RWPE2 (cell line): ENCODE data around the gene PPP1R18.
"Not testable (repeated sequence)": the region's sequence is repeated elsewhere in the genome, so short reads cannot be mapped to it uniquely, and the experiment has no call there.

Source experiments
- ATAC-seq: fragments of 200-7000 bp; cut with Tn5 transposase; 3 replicates; pipeline ENCODE4 v1.9.1; 2021; ENCODE audit warnings: low read depth
- DNase-seq: peaks from one replicate; pipeline ENCODE4 v3.0.0-alpha.2; 2020; ENCODE audit warnings: low spot score
- H3K27ac ChIP-seq: fragments of 450-650 bp; 2 replicates; pipeline ENCODE4 v1.5.1; 2017; ENCODE audit warnings: mild to moderate bottlenecking; ENCODE audit not compliant: poor library complexity, severe bottlenecking
- H3K27me3 ChIP-seq: fragments of 250-450 bp; sonication (Bioruptor Pico); 2 replicates; pipeline ENCODE4 v1.5.1; 2021; ENCODE audit warnings: mild to moderate bottlenecking, moderate library complexity; ENCODE audit not compliant: insufficient read depth, poor library complexity, severe bottlenecking
- H3K36me3 ChIP-seq: fragments of 250-450 bp; sonication (Bioruptor Pico); 2 replicates; pipeline ENCODE4 v1.5.1; 2020; ENCODE audit warnings: low read depth, mild to moderate bottlenecking, moderate library complexity
- H3K4me1 ChIP-seq: fragments of 250-450 bp; sonication (Bioruptor Pico); 2 replicates; pipeline ENCODE4 v1.5.1; 2021; ENCODE audit warnings: mild to moderate bottlenecking, moderate library complexity; ENCODE audit not compliant: insufficient read depth, poor library complexity, severe bottlenecking
- H3K4me3 ChIP-seq: fragments of 250-450 bp; sonication (Bioruptor Pico); 2 replicates; pipeline ENCODE4 v1.5.1; 2021; ENCODE audit warnings: mild to moderate bottlenecking, moderate library complexity; ENCODE audit not compliant: severe bottlenecking
- H3K9me3 ChIP-seq: fragments of 250-450 bp; sonication (Bioruptor Pico); 2 replicates; pipeline ENCODE4 v1.5.1; 2021; ENCODE audit warnings: mild to moderate bottlenecking, moderate library complexity; ENCODE audit not compliant: severe bottlenecking
- CTCF ChIP-seq: fragments of 450-650 bp; IDR thresholded peaks from one replicate; pipeline ENCODE4 v1.5.1; 2017; ENCODE audit warnings: mild to moderate bottlenecking, moderate library complexity; ENCODE audit not compliant: poor library complexity, severe bottlenecking

Gene PPP1R18

GRCh38 chr6:30719356-30719755 lies 32.9 kb upstream of the PPP1R18 start:
- no peak for DNase-seq
- H3K4me3 ChIP-seq, result peak overlapping the region; percentile 89
- H3K27ac ChIP-seq, result peak overlapping the region; percentile 96
- peaks cover 53% of the 10 kb centered on the region for H3K36me3 ChIP-seq
- peaks cover 24% of the 10 kb centered on the region for H3K4me1 ChIP-seq
- H3K9me3 ChIP-seq, result no peaks in the 10 kb centered on the region
- no peak for ATAC-seq
- TF ChIP-seq CTCF, result no peak
- H3K27me3 ChIP-seq, result no peaks in the 10 kb centered on the region

- Histone ChIP-seq H3K4me3 (peak overlapping the region; percentile 36), H3K4me1 (peaks cover 24% of the 10 kb centered on the region), H3K27ac (peak overlapping the region; percentile 96), H3K36me3 (peaks cover 53% of the 10 kb centered on the region)
- H3K27me3 ChIP-seq, DNase-seq, ATAC-seq, H3K9me3 ChIP-seq: not testable (repeated sequence)
Measured at GRCh38 chr6:30717845-30718720, 31.6 kb upstream of the PPP1R18 start.

GRCh38 chr6:30717129-30717844 lies 30.8 kb upstream of the PPP1R18 start, which contains the start of gene MDC1:
MDC1 (minus strand) TSS chr6:30717281; CDS start chr6:30715175, 2,106 bp downstream.
- H3K9me3 ChIP-seq, result no peaks in the 10 kb centered on the region
- no peak for TF ChIP-seq CTCF
- H3K4me1 ChIP-seq, result peaks cover 19% of the 10 kb centered on the region

GRCh38 chr6:30716879-30717128 lies 30.4 kb upstream of the PPP1R18 start:
- Histone ChIP-seq H3K4me1 (peaks cover 19% of the 10 kb centered on the region), H3K36me3 (peaks cover 47% of the 10 kb centered on the region), H3K27me3 (no peaks in the 10 kb centered on the region), H3K27ac (peak overlapping the region; percentile 96), H3K4me3 (peak overlapping the region; percentile 56), H3K9me3 (no peaks in the 10 kb centered on the region)
- no peak for ATAC-seq
- TF ChIP-seq CTCF, result no peak
- no peak for DNase-seq

More at GRCh38 chr6:30717129-30717844, 30.8 kb upstream of the PPP1R18 start, which contains the start of gene MDC1:
- peak; percentile 100 for DNase-seq
- peak within 1 kb of the TSS; percentile 56 for H3K4me3 ChIP-seq
- peaks cover 48% of the 10 kb centered on the region for H3K36me3 ChIP-seq
- H3K27me3 ChIP-seq, result no peaks in the 10 kb centered on the region
- peak; percentile 84 for ATAC-seq
- peak within 1 kb of the TSS; percentile 96 for H3K27ac ChIP-seq

GRCh38 chr6:30714263-30714662 lies 27.8 kb upstream of the PPP1R18 start:
- DNase-seq (no peak), ATAC-seq (no peak)
- H3K9me3 ChIP-seq, result no peaks in the 10 kb centered on the region
- H3K27me3 ChIP-seq, result no peaks in the 10 kb centered on the region
- no peak overlapping the region for H3K4me3 ChIP-seq
- TF ChIP-seq CTCF, result no peak
- H3K27ac ChIP-seq, result no peak overlapping the region
- peaks cover 19% of the 10 kb centered on the region for H3K4me1 ChIP-seq
- peaks cover 58% of the 10 kb centered on the region for H3K36me3 ChIP-seq
